GM23338 (cell line): ENCODE results near the gene ATP10A. TPM values are rescaled to one million over a fixed set of nuclear protein-coding genes. Genes with fewer than 3 reads are reported as not detected.

Experiments
- ATAC-seq: fragments of 200-7000 bp; cut with Tn5 transposase; 3 replicates; pipeline ENCODE4 v1.9.1; 2020
- DNase-seq: peaks from one replicate; pipeline ENCODE4 v3.0.0-alpha.2; 2015; ENCODE audit warnings: low spot score
- H2AFZ ChIP-seq: fragments of 200-600 bp; sonication (generic); 2 replicates; pipeline ENCODE4 v1.8.0; 2016; ENCODE audit warnings: antibody characterized with exemption, mild to moderate bottlenecking, moderate library complexity
- H3F3A ChIP-seq: fragments of 200-600 bp; sonication (generic); replicated peaks from 2 replicates; pipeline ENCODE4 v1.8.0; 2017; ENCODE audit warnings: antibody characterized with exemption, mixed run types, low read depth
- H3K27ac ChIP-seq: fragments of 200-600 bp; sonication (generic); 2 replicates; pipeline ENCODE4 v1.6.1; 2016; ENCODE audit warnings: low read depth
- H3K27me3 ChIP-seq: fragments of 200-600 bp; sonication (generic); 2 replicates; pipeline ENCODE4 v1.8.0; 2016; ENCODE audit warnings: mild to moderate bottlenecking, mixed run types, moderate library complexity; ENCODE audit not compliant: insufficient read depth
- H3K36me3 ChIP-seq: fragments of 200-600 bp; sonication (generic); 2 replicates; pipeline ENCODE4 v1.8.0; 2016; ENCODE audit warnings: mild to moderate bottlenecking; ENCODE audit not compliant: insufficient read depth
- H3K4me1 ChIP-seq: fragments of 200-600 bp; sonication (generic); 2 replicates; pipeline ENCODE4 v1.8.0; 2016; ENCODE audit warnings: mild to moderate bottlenecking, moderate library complexity; ENCODE audit not compliant: insufficient read depth
- H3K4me2 ChIP-seq: fragments of 200-600 bp; sonication (generic); 2 replicates; pipeline ENCODE4 v1.7.1; 2017; ENCODE audit warnings: mixed run types
- H3K4me3 ChIP-seq: fragments of 200-600 bp; sonication (generic); 2 replicates; pipeline ENCODE4 v1.6.1; 2016; ENCODE audit warnings: mixed run types
- H3K79me2 ChIP-seq: fragments of 200-600 bp; sonication (generic); replicated peaks from 2 replicates; pipeline ENCODE4 v1.8.0; 2017; ENCODE audit warnings: mild to moderate bottlenecking; ENCODE audit not compliant: insufficient read depth
- H3K9me2 ChIP-seq: fragments of 200-600 bp; sonication (generic); 2 replicates; pipeline ENCODE4 v1.8.0; 2017; ENCODE audit not compliant: insufficient read depth
- H4K20me1 ChIP-seq: fragments of 200-600 bp; sonication (generic); replicated peaks from 2 replicates; pipeline ENCODE4 v1.8.0; 2017; ENCODE audit warnings: mild to moderate bottlenecking; ENCODE audit not compliant: insufficient read depth
- H3K27ac Mint-ChIP-seq: 2 replicates; pipeline ENCODE4 v1.8.0; 2020; ENCODE audit warnings: inconsistent platforms, mild to moderate bottlenecking, moderate library complexity, mixed read lengths
- H3K27me3 Mint-ChIP-seq: 3 replicates; pipeline ENCODE4 v1.8.0; 2022; ENCODE audit warnings: low read depth, mild to moderate bottlenecking, moderate library complexity, mixed read lengths, inconsistent platforms; ENCODE audit not compliant: insufficient read depth, poor library complexity
- H3K36me3 Mint-ChIP-seq: 3 replicates; pipeline ENCODE4 v1.8.0; 2021; ENCODE audit warnings: low read depth, mild to moderate bottlenecking, inconsistent platforms, moderate library complexity, mixed read lengths
- H3K4me1 Mint-ChIP-seq: 3 replicates; pipeline ENCODE4 v1.8.0; 2020; ENCODE audit warnings: mild to moderate bottlenecking, inconsistent platforms, mixed read lengths
- H3K4me3 Mint-ChIP-seq: 3 replicates; pipeline ENCODE4 v1.8.0; 2021; ENCODE audit warnings: moderate library complexity, mild to moderate bottlenecking, inconsistent platforms, mixed read lengths
- H3K9me3 Mint-ChIP-seq: 3 replicates; pipeline ENCODE4 v1.8.0; 2020; ENCODE audit warnings: moderate library complexity, mild to moderate bottlenecking, inconsistent platforms, mixed read lengths
- EZH2 ChIP-seq: fragments of 200-600 bp; sonication (generic); IDR thresholded peaks from one replicate; pipeline ENCODE4 v1.8.0; 2017; ENCODE audit warnings: antibody characterized with exemption, mild to moderate bottlenecking, low read depth; ENCODE audit not compliant: unreplicated experiment
- NANOG ChIP-seq: IDR thresholded peaks from 2 replicates; pipeline ENCODE4 v1.6.1; 2016; ENCODE audit warnings: antibody characterized with exemption, borderline replicate concordance
- REST ChIP-seq: IDR thresholded peaks from one replicate; pipeline ENCODE4 v1.6.1; 2018; ENCODE audit warnings: antibody characterized with exemption; ENCODE audit not compliant: unreplicated experiment
- STAT1 ChIP-seq: IDR thresholded peaks from one replicate; pipeline ENCODE4 v1.6.1; 2016; ENCODE audit warnings: antibody characterized with exemption; ENCODE audit not compliant: unreplicated experiment
- ZNF114 ChIP-seq: fragments of 250-450 bp; sonication (Bioruptor Pico); IDR thresholded peaks from 2 replicates; pipeline ENCODE4 v1.5.0; 2020; ENCODE audit warnings: mild to moderate bottlenecking, moderate library complexity
- ZNF331 ChIP-seq: fragments of 250-450 bp; sonication (Bioruptor Pico); IDR thresholded peaks from 2 replicates; pipeline ENCODE4 v1.5.0; 2020; ENCODE audit warnings: low read depth, mild to moderate bottlenecking, moderate library complexity
- polyA plus RNA-seq: library from polyadenylated mRNA; unstranded; fragments of >200 nt; fragmentation: Nextera tagmentation; extraction: Ambion mirVana; gene quantifications from 2 replicates; pipeline ENCODE4 v1.2.1, GENCODE V29; 2016
- total RNA-seq: library from RNA; depleted of rRNA; stranded (reverse); fragments of >200 nt; shearing (Covaris generic); gene quantifications from 2 replicates; pipeline ENCODE4 v1.2.3, GENCODE V29; 2014
- TF ChIP-seq, protein P1 (sequence below): IDR thresholded peaks from 2 replicates; pipeline ENCODE4 v1.6.1; 2016; ENCODE audit warnings: antibody characterized with exemption
- TF ChIP-seq, protein P2 (sequence below), 2 experiments: fragments of 200-600 bp in 1 of 2; sonication (generic) in 1 of 2; conservative IDR thresholded peaks; 2 replicates each; pipeline versions ENCODE4 v1.5.1 to v1.6.1; 2016 to 2017; ENCODE audit warnings: antibody characterized with exemption in 2 of 2, low read depth in 2 of 2, mild to moderate bottlenecking in 2 of 2, moderate library complexity in 1 of 2
- TF ChIP-seq, protein P3 (sequence below): fragments of 250-450 bp; sonication (Bioruptor Pico); IDR thresholded peaks from 2 replicates; pipeline ENCODE4 v1.5.0; 2020; ENCODE audit warnings: mild to moderate bottlenecking, moderate library complexity

Gene ATP10A
- total and polyA plus RNA-seq, 2 experiments from 2014 or later, result 0.36 to 5.6 TPM

GRCh38 chr15:25803036-25803435, 60.1 kb downstream of the ATP10A start:
- H3K4me2 ChIP-seq, result no peak overlapping the region
- no peak for TF ChIP-seq STAT1
- no peak for TF ChIP-seq REST
- TF ChIP-seq ZNF331 (CRISPR knock-in tag), result no peak
- TF ChIP-seq, protein P1, sequence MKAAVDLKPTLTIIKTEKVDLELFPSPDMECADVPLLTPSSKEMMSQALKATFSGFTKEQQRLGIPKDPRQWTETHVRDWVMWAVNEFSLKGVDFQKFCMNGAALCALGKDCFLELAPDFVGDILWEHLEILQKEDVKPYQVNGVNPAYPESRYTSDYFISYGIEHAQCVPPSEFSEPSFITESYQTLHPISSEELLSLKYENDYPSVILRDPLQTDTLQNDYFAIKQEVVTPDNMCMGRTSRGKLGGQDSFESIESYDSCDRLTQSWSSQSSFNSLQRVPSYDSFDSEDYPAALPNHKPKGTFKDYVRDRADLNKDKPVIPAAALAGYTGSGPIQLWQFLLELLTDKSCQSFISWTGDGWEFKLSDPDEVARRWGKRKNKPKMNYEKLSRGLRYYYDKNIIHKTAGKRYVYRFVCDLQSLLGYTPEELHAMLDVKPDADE, result no peak
- no peak for TF ChIP-seq EZH2
- TF ChIP-seq, protein P2, sequence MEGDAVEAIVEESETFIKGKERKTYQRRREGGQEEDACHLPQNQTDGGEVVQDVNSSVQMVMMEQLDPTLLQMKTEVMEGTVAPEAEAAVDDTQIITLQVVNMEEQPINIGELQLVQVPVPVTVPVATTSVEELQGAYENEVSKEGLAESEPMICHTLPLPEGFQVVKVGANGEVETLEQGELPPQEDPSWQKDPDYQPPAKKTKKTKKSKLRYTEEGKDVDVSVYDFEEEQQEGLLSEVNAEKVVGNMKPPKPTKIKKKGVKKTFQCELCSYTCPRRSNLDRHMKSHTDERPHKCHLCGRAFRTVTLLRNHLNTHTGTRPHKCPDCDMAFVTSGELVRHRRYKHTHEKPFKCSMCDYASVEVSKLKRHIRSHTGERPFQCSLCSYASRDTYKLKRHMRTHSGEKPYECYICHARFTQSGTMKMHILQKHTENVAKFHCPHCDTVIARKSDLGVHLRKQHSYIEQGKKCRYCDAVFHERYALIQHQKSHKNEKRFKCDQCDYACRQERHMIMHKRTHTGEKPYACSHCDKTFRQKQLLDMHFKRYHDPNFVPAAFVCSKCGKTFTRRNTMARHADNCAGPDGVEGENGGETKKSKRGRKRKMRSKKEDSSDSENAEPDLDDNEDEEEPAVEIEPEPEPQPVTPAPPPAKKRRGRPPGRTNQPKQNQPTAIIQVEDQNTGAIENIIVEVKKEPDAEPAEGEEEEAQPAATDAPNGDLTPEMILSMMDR (conservative IDR thresholded peaks at IDR 0.05; ENCODE audit: low read depth in 2 of 2), result no peak
- no peak for TF ChIP-seq NANOG
- TF ChIP-seq, protein P3, sequence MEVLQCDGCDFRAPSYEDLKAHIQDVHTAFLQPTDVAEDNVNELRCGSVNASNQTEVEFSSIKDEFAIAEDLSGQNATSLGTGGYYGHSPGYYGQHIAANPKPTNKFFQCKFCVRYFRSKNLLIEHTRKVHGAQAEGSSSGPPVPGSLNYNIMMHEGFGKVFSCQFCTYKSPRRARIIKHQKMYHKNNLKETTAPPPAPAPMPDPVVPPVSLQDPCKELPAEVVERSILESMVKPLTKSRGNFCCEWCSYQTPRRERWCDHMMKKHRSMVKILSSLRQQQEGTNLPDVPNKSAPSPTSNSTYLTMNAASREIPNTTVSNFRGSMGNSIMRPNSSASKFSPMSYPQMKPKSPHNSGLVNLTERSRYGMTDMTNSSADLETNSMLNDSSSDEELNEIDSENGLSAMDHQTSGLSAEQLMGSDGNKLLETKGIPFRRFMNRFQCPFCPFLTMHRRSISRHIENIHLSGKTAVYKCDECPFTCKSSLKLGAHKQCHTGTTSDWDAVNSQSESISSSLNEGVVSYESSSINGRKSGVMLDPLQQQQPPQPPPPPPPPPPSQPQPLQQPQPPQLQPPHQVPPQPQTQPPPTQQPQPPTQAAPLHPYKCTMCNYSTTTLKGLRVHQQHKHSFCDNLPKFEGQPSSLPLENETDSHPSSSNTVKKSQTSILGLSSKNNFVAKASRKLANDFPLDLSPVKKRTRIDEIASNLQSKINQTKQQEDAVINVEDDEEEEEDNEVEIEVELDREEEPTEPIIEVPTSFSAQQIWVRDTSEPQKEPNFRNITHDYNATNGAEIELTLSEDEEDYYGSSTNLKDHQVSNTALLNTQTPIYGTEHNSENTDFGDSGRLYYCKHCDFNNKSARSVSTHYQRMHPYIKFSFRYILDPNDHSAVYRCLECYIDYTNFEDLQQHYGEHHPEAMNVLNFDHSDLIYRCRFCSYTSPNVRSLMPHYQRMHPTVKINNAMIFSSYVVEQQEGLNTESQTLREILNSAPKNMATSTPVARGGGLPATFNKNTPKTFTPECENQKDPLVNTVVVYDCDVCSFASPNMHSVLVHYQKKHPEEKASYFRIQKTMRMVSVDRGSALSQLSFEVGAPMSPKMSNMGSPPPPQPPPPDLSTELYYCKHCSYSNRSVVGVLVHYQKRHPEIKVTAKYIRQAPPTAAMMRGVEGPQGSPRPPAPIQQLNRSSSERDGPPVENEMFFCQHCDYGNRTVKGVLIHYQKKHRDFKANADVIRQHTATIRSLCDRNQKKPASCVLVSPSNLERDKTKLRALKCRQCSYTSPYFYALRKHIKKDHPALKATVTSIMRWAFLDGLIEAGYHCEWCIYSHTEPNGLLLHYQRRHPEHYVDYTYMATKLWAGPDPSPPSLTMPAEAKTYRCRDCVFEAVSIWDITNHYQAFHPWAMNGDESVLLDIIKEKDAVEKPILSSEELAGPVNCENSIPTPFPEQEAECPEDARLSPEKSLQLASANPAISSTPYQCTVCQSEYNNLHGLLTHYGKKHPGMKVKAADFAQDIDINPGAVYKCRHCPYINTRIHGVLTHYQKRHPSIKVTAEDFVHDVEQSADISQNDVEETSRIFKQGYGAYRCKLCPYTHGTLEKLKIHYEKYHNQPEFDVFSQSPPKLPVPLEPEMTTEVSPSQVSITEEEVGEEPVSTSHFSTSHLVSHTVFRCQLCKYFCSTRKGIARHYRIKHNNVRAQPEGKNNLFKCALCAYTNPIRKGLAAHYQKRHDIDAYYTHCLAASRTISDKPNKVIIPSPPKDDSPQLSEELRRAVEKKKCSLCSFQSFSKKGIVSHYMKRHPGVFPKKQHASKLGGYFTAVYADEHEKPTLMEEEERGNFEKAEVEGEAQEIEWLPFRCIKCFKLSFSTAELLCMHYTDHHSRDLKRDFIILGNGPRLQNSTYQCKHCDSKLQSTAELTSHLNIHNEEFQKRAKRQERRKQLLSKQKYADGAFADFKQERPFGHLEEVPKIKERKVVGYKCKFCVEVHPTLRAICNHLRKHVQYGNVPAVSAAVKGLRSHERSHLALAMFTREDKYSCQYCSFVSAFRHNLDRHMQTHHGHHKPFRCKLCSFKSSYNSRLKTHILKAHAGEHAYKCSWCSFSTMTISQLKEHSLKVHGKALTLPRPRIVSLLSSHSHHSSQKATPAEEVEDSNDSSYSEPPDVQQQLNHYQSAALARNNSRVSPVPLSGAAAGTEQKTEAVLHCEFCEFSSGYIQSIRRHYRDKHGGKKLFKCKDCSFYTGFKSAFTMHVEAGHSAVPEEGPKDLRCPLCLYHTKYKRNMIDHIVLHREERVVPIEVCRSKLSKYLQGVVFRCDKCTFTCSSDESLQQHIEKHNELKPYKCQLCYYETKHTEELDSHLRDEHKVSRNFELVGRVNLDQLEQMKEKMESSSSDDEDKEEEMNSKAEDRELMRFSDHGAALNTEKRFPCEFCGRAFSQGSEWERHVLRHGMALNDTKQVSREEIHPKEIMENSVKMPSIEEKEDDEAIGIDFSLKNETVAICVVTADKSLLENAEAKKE (CRISPR knock-in tag), result no peak
- TF ChIP-seq ZNF114 (CRISPR knock-in tag), result no peak
- H3K36me3 ChIP-seq, result no peaks in the 10 kb centered on the region
- ATAC-seq (no peak), DNase-seq (no peak)
- no peaks in the 10 kb centered on the region for H3K9me3 Mint-ChIP-seq
- H3F3A ChIP-seq, result no peaks in the 10 kb centered on the region
- no peak overlapping the region for H3K27ac Mint-ChIP-seq
- peaks cover 8% of the 10 kb centered on the region for H3K4me1 ChIP-seq
- no peaks in the 10 kb centered on the region for H3K79me2 ChIP-seq
- H3K4me3 Mint-ChIP-seq, result no peak overlapping the region
- peaks cover 4% of the 10 kb centered on the region for H3K27me3 Mint-ChIP-seq
- no peaks in the 10 kb centered on the region for H3K9me2 ChIP-seq
- peaks cover 11% of the 10 kb centered on the region for H3K4me1 Mint-ChIP-seq
- no peaks in the 10 kb centered on the region for H4K20me1 ChIP-seq
- H3K4me3 ChIP-seq, result no peak overlapping the region
- no peaks in the 10 kb centered on the region for H3K36me3 Mint-ChIP-seq
- H3K27me3 ChIP-seq, result no peaks in the 10 kb centered on the region
- no peak overlapping the region for H2AFZ ChIP-seq
- H3K27ac ChIP-seq, result no peak overlapping the region
